Stomach (tissue), 4 donors: ENCODE results near the gene TPSB2.

ENCODE experiments used
- CTCF ChIP-seq, 7 experiments: fragments of 450-650 bp in 4 of 7; fragments of 200-600 bp in 3 of 7; sonication (generic) in 3 of 7; IDR thresholded peaks; one replicate each; pipeline ENCODE4 v1.5.1; 2016 to 2019; ENCODE audit warnings: antibody characterized with exemption in 7 of 7, control low read depth in 2 of 7, mild to moderate bottlenecking in 1 of 7
- POLR2AphosphoS5 ChIP-seq, 3 donors: sonication (generic); formaldehyde crosslinking; IDR thresholded peaks; one replicate each; pipeline ENCODE4 v1.6.1; 2016; ENCODE audit warnings: antibody characterized with exemption in 3 of 3

- TF ChIP-seq POLR2AphosphoS5 (IDR thresholded peaks at IDR 0.05) (no peak), CTCF (IDR thresholded peaks at IDR 0.05) (no peak)
Observed at GRCh38 chr16:1213796-1214372, 16.1 kb downstream of the TPSB2 start.
